ENCODE data around the gene SDE2. TPM values are rescaled to one million over a fixed set of nuclear protein-coding genes. Genes with fewer than 3 reads are reported as not detected.

The SDE2 gene
- total and polyA plus RNA-seq, 2 of the 8 experiments (the other 6 are each of a cell fraction or from before 2014, with no cell fraction given), result 8.5 to 16.7 TPM

GRCh38 chr1:225996946-225997545 lies 2.1 kb downstream of the SDE2 start:
- H2BK20ac ChIP-seq (ENCODE audit: low read length), result no peak overlapping the region
- no peak overlapping the region for H3K14ac ChIP-seq (ENCODE audit: insufficient read length)
- POLR2A ChIA-PET (ENCODE audit: partially characterized antibody), result interaction anchor here (1.3 to 2.0 kb wide), 2 partner anchors 66 to 344 kb away, joined by 3 to 8 read pairs; partner anchors contain the start of genes ENAH and H3-3A
- H2AFZ ChIP-seq (ENCODE audit: low read length), result no peak overlapping the region
- H3K4ac ChIP-seq (replicated peaks; ENCODE audit: insufficient read length, low read depth, low read length), result no peak overlapping the region
- H3K23ac ChIP-seq (ENCODE audit: insufficient read length), result no peak overlapping the region
- 89% methylated on average over 5 of the region's 5 CpGs; no CpG with 5 or more reads in 1 of the 2 experiments for WGBS, 2 experiments (ENCODE audit: extremely low coverage in 1 of 2, insufficient coverage in 1 of 2, insufficient read length in 1 of 2, insufficient replicate concordance in 2 of 2, low coverage in 1 of 2, low lambda C conversion rate in 2 of 2, missing lambda C conversion rate in 1 of 2)
- no peaks in the 10 kb centered on the region for H3K27me3 ChIP-seq (replicated peaks in 1 of 4; ENCODE audit: control insufficient read depth in 3 of 4, extremely low read depth in 1 of 4, insufficient read depth in 3 of 4, low read length in 3 of 4)
- CTCF ChIA-PET (ENCODE audit: partially characterized antibody), result interaction anchor here (0.8 to 3.7 kb wide), 4 partner anchors 10 to 66 kb away, joined by 3 to 32 read pairs (median 3); partner anchors contain the start of gene H3-3A
- H2BK15ac ChIP-seq (ENCODE audit: low read length), result no peak overlapping the region
- H3K79me1 ChIP-seq (ENCODE audit: low read depth, low read length), result peaks cover 4% of the 10 kb centered on the region; the same call in 1 of the 2 replicates
- peaks cover 3 to 7% (median 6%) of the 10 kb centered on the region in 4 experiments; a peak in 6 of 7 replicates for H3K4me1 ChIP-seq (replicated peaks in 1 of 4; ENCODE audit: control insufficient read depth in 3 of 4, insufficient read depth in 4 of 4, low read length in 3 of 4)
- no peak overlapping the region for H4K5ac ChIP-seq (ENCODE audit: insufficient read length, low read depth, low read length)
- TF ChIP-seq SP4 (IDR thresholded peaks at IDR 0.05; ENCODE audit: low read length) (no peak), SUZ12 (IDR thresholded peaks at IDR 0.05; ENCODE audit: low read length) (no peak), SAP30 (IDR thresholded peaks at IDR 0.05; ENCODE audit: insufficient read depth, insufficient replicate concordance, low read length) (no peak), CBX8 (IDR thresholded peaks at IDR 0.05; ENCODE audit: borderline replicate concordance, low read depth, low read length) (no peak), SIX5 (IDR thresholded peaks at IDR 0.05; ENCODE audit: low read depth, low read length) (no peak), POU5F1 (IDR thresholded peaks at IDR 0.05; ENCODE audit: low read depth, low read length) (no peak), TAF7 (optimal IDR thresholded peaks at IDR 0.05; ENCODE audit: borderline replicate concordance, low read depth, low read length) (no peak)
- peaks cover 18 to 49% of the 10 kb centered on the region in 2 experiments for H3K79me2 ChIP-seq (ENCODE audit: control insufficient read depth in 1 of 2, insufficient read depth in 2 of 2, low read length in 2 of 2)
- no peak overlapping the region for H3K9ac ChIP-seq (replicated peaks in 1 of 4; ENCODE audit: extremely low read depth in 1 of 4, low read depth in 3 of 4, low read length in 3 of 4)
- no peak overlapping the region for H4K91ac ChIP-seq (replicated peaks; ENCODE audit: insufficient read length, low read length)
- no peak for FAIRE-seq
- H3K4me2 ChIP-seq (ENCODE audit: insufficient read depth in 1 of 2, low read depth in 2 of 2, low read length in 2 of 2), result no peak overlapping the region
- peaks cover 4% of the 10 kb centered on the region for H3K23me2 ChIP-seq (ENCODE audit: low read depth, low read length)
- no peak overlapping the region for H3K4me3 ChIP-seq (ENCODE audit: extremely low read depth in 1 of 4, insufficient read depth in 2 of 4, low read depth in 3 of 4, low read length in 4 of 4)
- no peak overlapping the region for H3K18ac ChIP-seq (ENCODE audit: extremely low read depth, low read length)
- no peak overlapping the region for H3K56ac ChIP-seq (replicated peaks; ENCODE audit: insufficient read length, low read depth, low read length)
- no peak overlapping the region for H2AK5ac ChIP-seq (ENCODE audit: low read depth, low read length)
- peaks cover 6 to 25% (median 16%) of the 10 kb centered on the region in 4 experiments; a peak in 7 of 8 replicates for H3K36me3 ChIP-seq (ENCODE audit: control insufficient read depth in 2 of 4, insufficient read depth in 4 of 4, low read length in 3 of 4)
- H2BK12ac ChIP-seq (ENCODE audit: low read depth, low read length), result no peak overlapping the region
- H4K20me1 ChIP-seq (replicated peaks in 1 of 2; ENCODE audit: control insufficient read depth in 1 of 2, insufficient read depth in 2 of 2, low read length in 2 of 2), result peaks cover 0 to 7% of the 10 kb centered on the region in 2 experiments
- H3K27ac ChIP-seq (ENCODE audit: low read depth, low read length), result no peak overlapping the region
- no peak overlapping the region for H2BK5ac ChIP-seq (ENCODE audit: low read depth, low read length)
- H3K9me3 ChIP-seq (ENCODE audit: insufficient read depth in 2 of 2, low read depth in 1 of 2, low read length in 1 of 2), result no peaks in the 10 kb centered on the region
- no peak overlapping the region for H4K8ac ChIP-seq (ENCODE audit: extremely low read depth, insufficient read depth, low read length)
- DNase-seq (ENCODE audit: low read depth in 1 of 2, low spot score in 2 of 2), result no peak
- no peak overlapping the region for H2BK120ac ChIP-seq (replicated peaks; ENCODE audit: low read depth, low read length)

Measured in H1 (cell line).